ENCODE data around the gene SPPL3.
"Not testable (repeated sequence)": the region's sequence is repeated elsewhere in the genome, so short reads cannot be mapped to it uniquely, and the experiment has no call there.

Gene SPPL3

GRCh38 chr12:120920178-120920577 is 16.0 kb upstream of the SPPL3 start:
- DNase-seq (ENCODE audit: low read depth in 2 of 2) = no peak

- no peak for DNase-seq (ENCODE audit: low read depth in 2 of 2)
Observed at GRCh38 chr12:120917748-120918147, 13.6 kb upstream of the SPPL3 start.

- DNase-seq (ENCODE audit: low read depth in 2 of 2) = no peak
Observed at GRCh38 chr12:120916561-120916960, 12.4 kb upstream of the SPPL3 start.

- DNase-seq (ENCODE audit: low read depth in 2 of 2) = no peak
Observed at GRCh38 chr12:120914794-120915193, 10.6 kb upstream of the SPPL3 start.

GRCh38 chr12:120909633-120910298 is 5.6 kb upstream of the SPPL3 start:
- no peak for DNase-seq (ENCODE audit: low read depth in 2 of 2)

- DNase-seq (ENCODE audit: low read depth in 2 of 2) = no peak
Observed at GRCh38 chr12:120905856-120906384, 1.8 kb upstream of the SPPL3 start.

- DNase-seq (ENCODE audit: low read depth in 2 of 2) = peak; percentile 27 to 28
Observed at GRCh38 chr12:120903412-120904196, 554 bp downstream of the SPPL3 start.

GRCh38 chr12:120902846-120903411 is 1.2 kb downstream of the SPPL3 start:
- no peak for DNase-seq (ENCODE audit: low read depth in 2 of 2)

GRCh38 chr12:120901818-120902217 is 2.3 kb downstream of the SPPL3 start:
- DNase-seq (ENCODE audit: low read depth in 2 of 2) = no peak

GRCh38 chr12:120901101-120901500 is 3.1 kb downstream of the SPPL3 start:
- not testable (repeated sequence) for DNase-seq (ENCODE audit: low read depth in 2 of 2)

GRCh38 chr12:120895532-120895931 is 8.6 kb downstream of the SPPL3 start:
- no peak for DNase-seq (ENCODE audit: low read depth in 2 of 2)

GRCh38 chr12:120892265-120892664 is 11.9 kb downstream of the SPPL3 start:
- no peak for DNase-seq (ENCODE audit: low read depth in 2 of 2)

- DNase-seq (ENCODE audit: low read depth in 2 of 2) = no peak
Observed at GRCh38 chr12:120890963-120891362, 13.2 kb downstream of the SPPL3 start.

- DNase-seq (ENCODE audit: low read depth in 2 of 2) = no peak
Observed at GRCh38 chr12:120887253-120888043, 16.7 kb downstream of the SPPL3 start.

GRCh38 chr12:120886199-120887018 is 17.7 kb downstream of the SPPL3 start:
- DNase-seq (ENCODE audit: low read depth in 2 of 2) = no peak

GRCh38 chr12:120885521-120885920 is 18.6 kb downstream of the SPPL3 start:
- no peak for DNase-seq (ENCODE audit: low read depth in 2 of 2)

- DNase-seq (ENCODE audit: low read depth in 2 of 2) = no peak
Observed at GRCh38 chr12:120884644-120885043, 19.5 kb downstream of the SPPL3 start.

GRCh38 chr12:120882055-120882555 is 22.1 kb downstream of the SPPL3 start:
- DNase-seq (ENCODE audit: low read depth in 2 of 2) = no peak

GRCh38 chr12:120879718-120880300 is 24.3 kb downstream of the SPPL3 start:
- no peak for DNase-seq (ENCODE audit: low read depth in 2 of 2)

GRCh38 chr12:120879102-120879501 is 25.1 kb downstream of the SPPL3 start:
- no peak for DNase-seq (ENCODE audit: low read depth in 2 of 2)

All from stimulated activated CD8-positive, alpha-beta memory T cell treated with anti-CD3 and anti-CD28 coated beads, Interleukin-15, amount 100 ng/mL, for 4 hours (primary cell).